Measurements from ENCODE around the gene PRDM8. TPM values are rescaled to one million over a fixed set of nuclear protein-coding genes. Genes with fewer than 3 reads are reported as not detected.

The PRDM8 gene
- total RNA-seq, 1 donor from 2014 or later, result 1.6 TPM

GRCh38 chr4:80226094-80226493, 28.8 kb downstream of the PRDM8 start:
- Mint-ChIP-seq H3K27me3 (ENCODE audit: low read depth) (peaks cover 50% of the 10 kb centered on the region), H3K4me3 (no peak overlapping the region), H3K4me1 (no peaks in the 10 kb centered on the region), H3K27ac (no peak overlapping the region), H3K9me3 (no peaks in the 10 kb centered on the region), H3K36me3 (no peaks in the 10 kb centered on the region)
- TF ChIP-seq CTCF (IDR thresholded peaks at IDR 0.05; ENCODE audit: unreplicated experiment), result no peak
- no peak for DNase-seq (ENCODE audit: low spot score in 2 of 2, unreplicated experiment in 2 of 2)

GRCh38 chr4:80228460-80228859, 31.2 kb downstream of the PRDM8 start:
- Mint-ChIP-seq H3K27me3 (ENCODE audit: low read depth) (peaks cover 55% of the 10 kb centered on the region), H3K9me3 (no peaks in the 10 kb centered on the region), H3K36me3 (no peaks in the 10 kb centered on the region), H3K4me3 (no peak overlapping the region), H3K27ac (no peak overlapping the region), H3K4me1 (no peaks in the 10 kb centered on the region)
- DNase-seq (ENCODE audit: low spot score in 2 of 2, unreplicated experiment in 2 of 2), result no peak
- no peak for TF ChIP-seq CTCF (IDR thresholded peaks at IDR 0.05; ENCODE audit: unreplicated experiment)

- DNase-seq (ENCODE audit: low spot score in 2 of 2, unreplicated experiment in 2 of 2), result no peak
- Mint-ChIP-seq H3K27ac (no peak overlapping the region), H3K27me3 (ENCODE audit: low read depth) (peaks cover 58% of the 10 kb centered on the region), H3K4me3 (no peak overlapping the region), H3K9me3 (no peaks in the 10 kb centered on the region), H3K36me3 (no peaks in the 10 kb centered on the region), H3K4me1 (no peaks in the 10 kb centered on the region)
- no peak for TF ChIP-seq CTCF (IDR thresholded peaks at IDR 0.05; ENCODE audit: unreplicated experiment)
These were observed 31.8 kb downstream of the PRDM8 start for GRCh38 chr4:80229128-80229527.

- Mint-ChIP-seq H3K27ac (no peak overlapping the region), H3K9me3 (no peaks in the 10 kb centered on the region), H3K4me1 (no peaks in the 10 kb centered on the region), H3K4me3 (no peak overlapping the region), H3K36me3 (no peaks in the 10 kb centered on the region), H3K27me3 (ENCODE audit: low read depth) (peaks cover 62% of the 10 kb centered on the region)
- no peak for DNase-seq (ENCODE audit: low spot score in 2 of 2, unreplicated experiment in 2 of 2)
- no peak for TF ChIP-seq CTCF (IDR thresholded peaks at IDR 0.05; ENCODE audit: unreplicated experiment)
These were observed 32.3 kb downstream of the PRDM8 start for GRCh38 chr4:80229590-80229989.

GRCh38 chr4:80231180-80231579, 33.9 kb downstream of the PRDM8 start:
- no peaks in the 10 kb centered on the region for H3K4me1 Mint-ChIP-seq
- DNase-seq (ENCODE audit: low spot score in 2 of 2, unreplicated experiment in 2 of 2), result no peak
- no peak overlapping the region for H3K4me3 Mint-ChIP-seq
- no peaks in the 10 kb centered on the region for H3K9me3 Mint-ChIP-seq
- H3K27ac Mint-ChIP-seq, result no peak overlapping the region
- peaks cover 71% of the 10 kb centered on the region for H3K27me3 Mint-ChIP-seq (ENCODE audit: low read depth)
- TF ChIP-seq CTCF (IDR thresholded peaks at IDR 0.05; ENCODE audit: unreplicated experiment), result no peak
- H3K36me3 Mint-ChIP-seq, result no peaks in the 10 kb centered on the region

GRCh38 chr4:80232707-80233370, 35.5 kb downstream of the PRDM8 start:
- no peaks in the 10 kb centered on the region for H3K36me3 Mint-ChIP-seq
- H3K4me3 Mint-ChIP-seq, result no peak overlapping the region
- H3K27me3 Mint-ChIP-seq (ENCODE audit: low read depth), result peaks cover 85% of the 10 kb centered on the region
- no peak overlapping the region for H3K27ac Mint-ChIP-seq
- TF ChIP-seq CTCF (IDR thresholded peaks at IDR 0.05; ENCODE audit: unreplicated experiment), result no peak
- no peaks in the 10 kb centered on the region for H3K9me3 Mint-ChIP-seq
- DNase-seq (ENCODE audit: low spot score in 2 of 2, unreplicated experiment in 2 of 2), result no peak
- H3K4me1 Mint-ChIP-seq, result no peaks in the 10 kb centered on the region

Measured in mesothelial cell of epicardium (in vitro differentiated cells).